ENCODE results near the gene DPCD.

DPCD gene

DNA sequence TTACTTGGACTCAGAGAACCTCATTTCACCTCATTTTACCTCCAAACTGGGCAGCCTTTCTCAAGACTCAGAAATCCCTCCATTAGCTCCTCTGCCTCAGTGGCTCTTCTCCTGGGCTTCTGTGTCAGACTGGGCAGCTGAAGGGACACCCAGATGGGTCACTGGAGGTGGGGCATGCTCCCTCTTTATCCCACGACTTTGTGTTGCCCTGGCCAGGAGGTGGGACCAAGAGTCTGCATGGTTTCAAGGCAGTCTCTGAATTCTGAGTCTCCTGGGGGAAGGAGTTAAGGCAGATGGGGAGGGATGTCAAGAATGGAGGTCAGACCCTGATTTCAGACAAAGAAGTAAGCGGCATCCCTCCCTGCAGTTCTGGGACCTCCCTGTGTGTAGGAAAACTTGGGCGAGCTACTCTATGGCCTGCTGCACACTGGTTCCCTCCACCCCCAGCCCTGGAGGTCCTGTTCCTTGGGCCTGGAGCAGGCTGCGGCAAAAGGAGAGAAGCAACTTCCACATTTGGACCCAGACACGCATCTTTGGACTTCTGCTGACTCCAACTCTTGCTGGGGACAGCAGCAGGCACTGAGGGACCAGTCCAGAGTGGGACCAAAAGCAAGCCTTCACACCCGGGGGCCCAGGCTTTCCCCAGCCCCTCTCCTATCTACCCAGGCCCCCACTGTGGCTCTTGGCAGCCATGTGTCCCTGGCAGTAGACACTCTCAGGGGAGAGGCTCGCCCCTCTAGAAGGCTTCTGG, 10.8 kb upstream of the DPCD start:
- TF ChIP-seq, protein P1, sequence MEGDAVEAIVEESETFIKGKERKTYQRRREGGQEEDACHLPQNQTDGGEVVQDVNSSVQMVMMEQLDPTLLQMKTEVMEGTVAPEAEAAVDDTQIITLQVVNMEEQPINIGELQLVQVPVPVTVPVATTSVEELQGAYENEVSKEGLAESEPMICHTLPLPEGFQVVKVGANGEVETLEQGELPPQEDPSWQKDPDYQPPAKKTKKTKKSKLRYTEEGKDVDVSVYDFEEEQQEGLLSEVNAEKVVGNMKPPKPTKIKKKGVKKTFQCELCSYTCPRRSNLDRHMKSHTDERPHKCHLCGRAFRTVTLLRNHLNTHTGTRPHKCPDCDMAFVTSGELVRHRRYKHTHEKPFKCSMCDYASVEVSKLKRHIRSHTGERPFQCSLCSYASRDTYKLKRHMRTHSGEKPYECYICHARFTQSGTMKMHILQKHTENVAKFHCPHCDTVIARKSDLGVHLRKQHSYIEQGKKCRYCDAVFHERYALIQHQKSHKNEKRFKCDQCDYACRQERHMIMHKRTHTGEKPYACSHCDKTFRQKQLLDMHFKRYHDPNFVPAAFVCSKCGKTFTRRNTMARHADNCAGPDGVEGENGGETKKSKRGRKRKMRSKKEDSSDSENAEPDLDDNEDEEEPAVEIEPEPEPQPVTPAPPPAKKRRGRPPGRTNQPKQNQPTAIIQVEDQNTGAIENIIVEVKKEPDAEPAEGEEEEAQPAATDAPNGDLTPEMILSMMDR (IDR thresholded peaks at IDR 0.05; ENCODE audit: low read depth, low read length, missing control alignments), result no peak
- H3K36me3 ChIP-seq (replicated peaks), result no peaks in the 10 kb centered on the region
- in situ Hi-C loops (cut with HindIII; ENCODE audit: low pct_ligation_motif_present, low sequenced_read_pairs), result no loop called here

DNA sequence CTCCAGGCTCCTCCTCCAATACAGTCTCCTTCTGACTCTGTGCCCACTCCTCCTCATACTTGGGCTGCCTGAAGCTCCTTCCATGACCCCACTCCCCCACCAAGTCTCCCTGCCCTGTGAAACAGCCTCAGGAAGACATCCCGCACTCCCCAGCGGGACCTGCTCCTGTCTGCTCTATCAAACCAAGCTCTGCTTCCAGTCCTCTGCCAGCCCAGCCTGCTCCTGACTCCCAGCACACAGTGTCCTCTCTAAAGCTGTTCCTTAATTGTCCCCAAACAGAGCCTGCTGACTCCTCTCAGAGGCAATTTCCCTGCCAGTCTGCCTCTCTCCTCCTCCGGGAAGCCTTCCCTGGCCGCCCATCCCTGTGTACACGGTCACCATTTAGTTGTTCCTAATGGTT, 9.9 kb upstream of the DPCD start:
- Histone ChIP-seq H3K27ac (no peak overlapping the region), H3K27me3 (replicated peaks) (no peaks in the 10 kb centered on the region), H3K4me3 (ENCODE audit: low read depth, low read length) (no peak overlapping the region), H3K36me3 (replicated peaks) (peaks cover 3% of the 10 kb centered on the region)
- TF ChIP-seq, protein P1 (IDR thresholded peaks at IDR 0.05; ENCODE audit: low read depth, low read length, missing control alignments), result no peak
- in situ Hi-C loops (cut with HindIII; ENCODE audit: low pct_ligation_motif_present, low sequenced_read_pairs), result no loop called here
- no peak for DNase-seq

More for the DNA sequence above, 10.8 kb upstream of the DPCD start:
- H3K27ac ChIP-seq, result no peak overlapping the region
- no peak for DNase-seq
- no peak overlapping the region for H3K4me3 ChIP-seq (ENCODE audit: low read depth, low read length)
- no peaks in the 10 kb centered on the region for H3K27me3 ChIP-seq (replicated peaks)

DNA sequence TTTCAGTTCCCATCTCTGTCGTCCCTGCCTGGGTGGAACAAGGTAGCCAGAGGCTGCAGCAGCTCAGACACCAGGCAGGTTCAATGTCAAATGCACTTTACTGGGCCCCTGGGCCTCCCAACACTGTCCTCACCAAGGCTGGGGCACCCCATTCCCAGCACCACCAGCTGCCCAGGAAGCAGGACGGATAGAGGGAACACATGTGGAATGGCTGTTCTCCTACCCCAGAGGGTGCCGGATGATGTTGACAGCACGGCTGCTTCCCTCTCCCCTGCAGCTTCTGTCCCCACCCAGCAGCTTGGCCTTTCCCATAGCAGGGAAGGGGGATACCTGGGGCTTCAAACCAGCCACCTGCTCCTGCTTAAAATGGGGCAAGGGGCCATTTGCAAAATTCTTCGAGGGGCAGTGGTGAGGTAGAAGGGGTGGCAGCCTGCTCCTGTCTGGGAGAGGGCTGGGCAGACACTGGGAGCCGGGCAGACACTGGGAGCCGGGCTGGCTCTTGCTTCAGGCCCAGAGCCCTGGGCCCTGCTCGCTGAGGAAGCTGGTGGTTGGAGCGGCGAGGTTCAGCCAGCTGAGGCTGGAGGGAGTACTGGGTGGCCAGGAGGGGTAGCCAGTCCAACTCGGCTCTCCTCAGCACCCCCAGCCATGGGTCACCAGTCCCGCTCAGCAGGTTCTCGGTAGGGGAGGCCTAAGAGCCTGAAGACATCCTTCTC, 9.2 kb upstream of the DPCD start:
- Histone ChIP-seq H3K27me3 (replicated peaks) (no peaks in the 10 kb centered on the region), H3K36me3 (replicated peaks) (peaks cover 3% of the 10 kb centered on the region), H3K4me3 (ENCODE audit: low read depth, low read length) (no peak overlapping the region), H3K27ac (no peak overlapping the region)
- TF ChIP-seq, protein P1 (IDR thresholded peaks at IDR 0.05; ENCODE audit: low read depth, low read length, missing control alignments), result no peak
- DNase-seq, result no peak
- in situ Hi-C loops (cut with HindIII; ENCODE audit: low pct_ligation_motif_present, low sequenced_read_pairs), result no loop called here

DNA sequence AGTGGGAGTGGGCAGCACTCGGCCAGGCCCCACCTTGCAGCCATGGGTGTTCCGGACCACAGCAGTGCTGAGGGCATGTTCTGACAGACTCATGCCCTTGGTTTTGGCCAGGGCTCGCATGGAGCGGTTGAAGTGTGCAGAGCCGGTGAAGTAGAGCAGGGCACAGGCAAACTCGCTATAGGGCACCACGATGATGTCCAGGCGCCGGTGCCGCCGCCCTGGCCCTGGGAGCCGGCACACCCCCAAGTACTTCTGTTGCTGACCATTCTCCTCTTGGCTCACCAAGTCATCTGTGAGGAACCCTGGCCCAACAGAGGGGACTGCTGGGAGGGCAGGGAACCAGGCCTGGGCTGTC, 8.6 kb upstream of the DPCD start:
- Histone ChIP-seq H3K4me3 (ENCODE audit: low read depth, low read length) (no peak overlapping the region), H3K27ac (no peak overlapping the region), H3K27me3 (replicated peaks) (no peaks in the 10 kb centered on the region), H3K36me3 (replicated peaks) (peaks cover 3% of the 10 kb centered on the region)
- in situ Hi-C loops (cut with HindIII; ENCODE audit: low pct_ligation_motif_present, low sequenced_read_pairs), result no loop called here
- TF ChIP-seq, protein P1 (IDR thresholded peaks at IDR 0.05; ENCODE audit: low read depth, low read length, missing control alignments), result no peak
- no peak for DNase-seq

DNA sequence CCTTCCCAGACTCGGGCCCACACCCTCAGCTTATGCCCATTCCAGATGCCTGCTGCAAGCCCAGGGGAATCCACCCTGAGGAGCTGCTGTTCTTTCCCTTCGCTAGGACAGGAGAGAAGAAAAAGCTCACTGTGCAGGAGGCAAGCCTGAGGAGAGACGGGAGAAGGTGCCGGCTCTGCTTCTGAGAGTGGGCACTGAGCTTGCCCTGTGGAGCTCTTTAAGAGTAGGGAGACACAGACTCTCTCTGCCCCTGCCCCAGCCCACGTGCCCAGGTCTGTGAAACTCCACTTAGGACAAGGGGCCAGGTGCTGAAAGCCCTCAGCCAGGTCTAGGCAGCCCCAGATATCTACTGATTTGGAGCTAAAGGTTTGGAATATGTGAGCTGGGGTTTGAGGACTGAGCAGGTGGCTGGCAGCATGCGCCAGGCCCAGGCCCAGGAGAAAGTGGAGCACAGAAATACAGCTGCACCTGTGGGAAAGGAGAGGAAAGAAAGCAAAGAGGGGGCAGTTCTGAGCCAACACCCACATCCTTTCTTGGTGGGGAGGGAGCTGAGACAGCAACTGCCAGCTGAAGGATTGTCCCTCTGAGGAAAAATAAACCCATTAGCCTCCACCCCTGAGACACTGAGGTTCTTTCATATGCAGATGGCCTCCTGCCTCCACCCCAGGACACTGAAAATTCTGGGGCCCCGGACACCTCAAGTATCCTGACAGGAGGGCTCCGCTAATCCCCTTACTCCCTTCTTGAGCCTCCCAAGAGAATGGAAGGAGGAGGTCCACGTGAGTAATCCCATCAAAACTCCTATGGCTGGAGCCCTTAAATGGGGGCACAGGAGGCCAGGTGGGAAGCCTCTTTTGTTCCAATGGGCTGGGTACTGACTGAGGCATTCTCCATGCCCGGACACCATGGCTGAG, 7.4 kb upstream of the DPCD start:
- TF ChIP-seq, protein P1 (IDR thresholded peaks at IDR 0.05; ENCODE audit: low read depth, low read length, missing control alignments), result no peak
- Histone ChIP-seq H3K27ac (no peak overlapping the region), H3K36me3 (replicated peaks) (peaks cover 3% of the 10 kb centered on the region), H3K27me3 (replicated peaks) (no peaks in the 10 kb centered on the region), H3K4me3 (ENCODE audit: low read depth, low read length) (no peak overlapping the region)
- in situ Hi-C loops (cut with HindIII; ENCODE audit: low pct_ligation_motif_present, low sequenced_read_pairs), result no loop called here
- no peak for DNase-seq
